Neural cell (in vitro differentiated cells): ENCODE measurements around the gene SLFN11. TPM values are rescaled to one million over a fixed set of nuclear protein-coding genes. Genes with fewer than 3 reads are reported as not detected.

ENCODE experiments used
- H2AFZ ChIP-seq: fragments of 200-600, 300-800 bp; sonication (generic), shearing (Covaris generic); 2 replicates; pipeline ENCODE4 v1.6.0; 2014; ENCODE audit warnings: low read depth, mild to moderate bottlenecking, antibody characterized with exemption, low read length, moderate library complexity
- H3F3A ChIP-seq: fragments of 200-600 bp; shearing (Covaris generic); 2 replicates; pipeline ENCODE4 v1.6.1; 2016; ENCODE audit warnings: mild to moderate bottlenecking, moderate library complexity, mixed read lengths, antibody characterized with exemption, low read length; ENCODE audit not compliant: insufficient read depth, poor library complexity, severe bottlenecking
- H3K27ac ChIP-seq: fragments of 200-600, 300-800 bp; sonication (generic), shearing (Covaris generic); 2 replicates; pipeline ENCODE4 v1.5.1; 2014; ENCODE audit warnings: mild to moderate bottlenecking, low read length, moderate library complexity
- H3K27me3 ChIP-seq: fragments of 300-800, 200-600 bp; sonication (generic), shearing (Covaris generic); 2 replicates; pipeline ENCODE4 v1.6.0; 2014; ENCODE audit warnings: mild to moderate bottlenecking, low read depth, low read length, moderate library complexity; ENCODE audit not compliant: insufficient read depth
- H3K36me3 ChIP-seq: fragments of 300-800, 200-600 bp; sonication (generic), shearing (Covaris generic); 2 replicates; pipeline ENCODE4 v1.5.1; 2014; ENCODE audit warnings: mild to moderate bottlenecking, antibody characterized with exemption, low read length, moderate library complexity; ENCODE audit not compliant: insufficient read depth
- H3K4me2 ChIP-seq: fragments of 300-800, 200-600 bp; sonication (generic), shearing (Covaris generic); 2 replicates; pipeline ENCODE4 v1.6.0; 2014; ENCODE audit warnings: mild to moderate bottlenecking, low read length
- H3K4me3 ChIP-seq: fragments of 300-800, 200-600 bp; sonication (generic), shearing (Covaris generic); 2 replicates; pipeline ENCODE4 v1.5.1; 2014; ENCODE audit warnings: mild to moderate bottlenecking, low read length, moderate library complexity
- H3K79me2 ChIP-seq: fragments of 200-600 bp; shearing (Covaris generic); replicated peaks from 2 replicates; pipeline ENCODE4 v1.6.0; 2014; ENCODE audit warnings: mild to moderate bottlenecking, low read length, moderate library complexity; ENCODE audit not compliant: insufficient read depth
- H3K9ac ChIP-seq: fragments of 300-800, 200-600 bp; sonication (generic), shearing (Covaris generic); 2 replicates; pipeline ENCODE4 v1.6.1; 2016; ENCODE audit warnings: mild to moderate bottlenecking, low read length, mixed read lengths
- H3K9me2 ChIP-seq: fragments of 200-600 bp; shearing (Covaris generic); 2 replicates; pipeline ENCODE4 v1.6.1; 2016; ENCODE audit warnings: mild to moderate bottlenecking, low read length, mixed read lengths; ENCODE audit not compliant: insufficient read depth
- H3K9me3 ChIP-seq: fragments of 200-600, 300-800 bp; sonication (generic), shearing (Covaris generic); 2 replicates; pipeline ENCODE4 v1.6.1; 2016; ENCODE audit warnings: mild to moderate bottlenecking, mixed run types, low read length, moderate library complexity, mixed read lengths
- H4K20me1 ChIP-seq: fragments of 200-600 bp; shearing (Covaris generic); 2 replicates; pipeline ENCODE4 v1.6.1; 2016; ENCODE audit warnings: mild to moderate bottlenecking, mixed run types; ENCODE audit not compliant: insufficient read depth
- CTCF ChIP-seq: fragments of 450-650 bp; IDR thresholded peaks from 2 replicates; pipeline ENCODE4 v1.5.1; 2014; ENCODE audit warnings: antibody characterized with exemption, mild to moderate bottlenecking, moderate library complexity; ENCODE audit not compliant: poor library complexity, severe bottlenecking
- EP300 ChIP-seq: fragments of 450-650 bp; conservative IDR thresholded peaks from 2 replicates; pipeline ENCODE4 v1.6.1; 2014; ENCODE audit warnings: antibody characterized with exemption, mild to moderate bottlenecking, moderate library complexity; ENCODE audit not compliant: poor library complexity, severe bottlenecking
- EZH2 ChIP-seq: fragments of 200-600, 300-800 bp; shearing (Covaris generic), sonication (generic); IDR thresholded peaks from 2 replicates; pipeline ENCODE4 v1.6.1; 2014; ENCODE audit warnings: antibody characterized with exemption, low read length, borderline replicate concordance, mild to moderate bottlenecking; ENCODE audit not compliant: insufficient read depth, poor library complexity, severe bottlenecking
- MXI1 ChIP-seq: fragments of 450-650 bp; conservative IDR thresholded peaks from 2 replicates; pipeline ENCODE4 v1.6.1; 2014; ENCODE audit warnings: antibody characterized with exemption, mild to moderate bottlenecking; ENCODE audit not compliant: poor library complexity, severe bottlenecking
- POLR2AphosphoS5 ChIP-seq: IDR thresholded peaks from 2 replicates; pipeline ENCODE4 v1.6.1; 2012
- RAD21 ChIP-seq: fragments of 450-650 bp; conservative IDR thresholded peaks from 2 replicates; pipeline ENCODE4 v1.6.1; 2014; ENCODE audit warnings: antibody characterized with exemption, mild to moderate bottlenecking, moderate library complexity
- REST ChIP-seq: IDR thresholded peaks from 2 replicates; pipeline ENCODE4 v1.6.1; 2012; ENCODE audit warnings: borderline replicate concordance
- SMC3 ChIP-seq: fragments of 450-650 bp; conservative IDR thresholded peaks from 2 replicates; pipeline ENCODE4 v1.6.1; 2014; ENCODE audit warnings: antibody characterized with exemption, mild to moderate bottlenecking, moderate library complexity; ENCODE audit not compliant: poor library complexity
- TAF1 ChIP-seq: IDR thresholded peaks from 2 replicates; pipeline ENCODE4 v1.6.1; 2012; ENCODE audit warnings: low read depth
- polyA plus RNA-seq: library from polyadenylated mRNA; depleted of rRNA; stranded (reverse); fragments of >200 nt; gene quantifications from 2 replicates; pipeline ENCODE4 v1.2.3, GENCODE V29; 2014

Gene SLFN11
- polyA plus RNA-seq, 1 donor from 2014 or later = not detected

DNA sequence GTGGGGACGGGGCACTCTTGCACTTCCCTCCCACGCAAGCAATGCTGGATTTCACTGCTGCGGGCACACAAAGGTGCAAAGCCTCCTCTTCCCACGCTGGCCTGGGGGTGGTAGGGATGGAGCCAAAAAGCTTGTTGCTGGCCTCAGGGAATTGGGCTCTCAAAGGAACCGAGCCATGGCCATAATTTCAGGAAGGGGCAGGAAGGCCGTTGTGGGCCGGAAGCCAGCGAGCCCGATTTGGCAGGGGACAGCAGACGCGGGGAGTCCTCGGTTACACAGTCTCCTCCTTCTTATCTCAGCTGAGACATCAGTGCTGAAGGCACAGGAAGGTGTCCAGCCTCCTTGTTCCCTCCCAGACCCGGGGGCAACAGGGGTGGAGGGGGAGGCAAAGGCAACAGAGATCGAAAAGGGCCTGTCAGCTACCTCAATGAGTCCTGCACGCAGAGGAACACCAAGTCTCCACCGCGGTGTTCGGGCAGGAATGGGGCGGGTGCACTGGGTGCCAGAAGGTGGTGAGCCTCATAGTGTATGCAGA lies 59.5 kb downstream of the SLFN11 start:
- no peak overlapping the region for H3K9ac ChIP-seq
- no peak overlapping the region for H3K4me3 ChIP-seq
- peaks cover 13% of the 10 kb centered on the region for H3K27me3 ChIP-seq
- H4K20me1 ChIP-seq = no peaks in the 10 kb centered on the region
- H3K79me2 ChIP-seq = no peaks in the 10 kb centered on the region
- H3K4me2 ChIP-seq = no peak overlapping the region
- H3K27ac ChIP-seq = no peak overlapping the region
- H3K9me2 ChIP-seq = no peaks in the 10 kb centered on the region
- H3F3A ChIP-seq = no peaks in the 10 kb centered on the region
- H2AFZ ChIP-seq = no peak overlapping the region
- H3K36me3 ChIP-seq = no peaks in the 10 kb centered on the region
- TF ChIP-seq EP300 = no peak
- no peak for TF ChIP-seq CTCF
- no peak for TF ChIP-seq RAD21
- TF ChIP-seq POLR2AphosphoS5 = no peak
- TF ChIP-seq SMC3 = no peak
- no peak for TF ChIP-seq MXI1
- no peak for TF ChIP-seq TAF1
- TF ChIP-seq REST = no peak
- TF ChIP-seq EZH2 = no peak
- no peaks in the 10 kb centered on the region for H3K9me3 ChIP-seq

- Histone ChIP-seq H3K4me2 (no peak overlapping the region), H3K27me3 (peaks cover 13% of the 10 kb centered on the region), H3K79me2 (no peaks in the 10 kb centered on the region), H3K9me2 (no peaks in the 10 kb centered on the region), H4K20me1 (no peaks in the 10 kb centered on the region), H3K9me3 (no peaks in the 10 kb centered on the region), H2AFZ (no peak overlapping the region), H3F3A (no peaks in the 10 kb centered on the region), H3K9ac (no peak overlapping the region), H3K36me3 (no peaks in the 10 kb centered on the region), H3K4me3 (no peak overlapping the region), H3K27ac (no peak overlapping the region)
- TF ChIP-seq CTCF (peak; percentile 87), SMC3 (peak; percentile 87), MXI1 (no peak), RAD21 (peak; percentile 83)
Observed at GRCh38 chr17:35312790-35313711, 60.4 kb downstream of the SLFN11 start.
